GM18867 (cell line): ENCODE measurements around the gene EPHA6.

Experiments
- ATAC-seq: cut with Tn5 transposase; IDR thresholded peaks from one replicate; pipeline ENCODE4 v1.9.1; 2021; ENCODE audit warnings: mild to moderate bottlenecking, moderate library complexity; ENCODE audit not compliant: unreplicated experiment

EPHA6 gene

DNA sequence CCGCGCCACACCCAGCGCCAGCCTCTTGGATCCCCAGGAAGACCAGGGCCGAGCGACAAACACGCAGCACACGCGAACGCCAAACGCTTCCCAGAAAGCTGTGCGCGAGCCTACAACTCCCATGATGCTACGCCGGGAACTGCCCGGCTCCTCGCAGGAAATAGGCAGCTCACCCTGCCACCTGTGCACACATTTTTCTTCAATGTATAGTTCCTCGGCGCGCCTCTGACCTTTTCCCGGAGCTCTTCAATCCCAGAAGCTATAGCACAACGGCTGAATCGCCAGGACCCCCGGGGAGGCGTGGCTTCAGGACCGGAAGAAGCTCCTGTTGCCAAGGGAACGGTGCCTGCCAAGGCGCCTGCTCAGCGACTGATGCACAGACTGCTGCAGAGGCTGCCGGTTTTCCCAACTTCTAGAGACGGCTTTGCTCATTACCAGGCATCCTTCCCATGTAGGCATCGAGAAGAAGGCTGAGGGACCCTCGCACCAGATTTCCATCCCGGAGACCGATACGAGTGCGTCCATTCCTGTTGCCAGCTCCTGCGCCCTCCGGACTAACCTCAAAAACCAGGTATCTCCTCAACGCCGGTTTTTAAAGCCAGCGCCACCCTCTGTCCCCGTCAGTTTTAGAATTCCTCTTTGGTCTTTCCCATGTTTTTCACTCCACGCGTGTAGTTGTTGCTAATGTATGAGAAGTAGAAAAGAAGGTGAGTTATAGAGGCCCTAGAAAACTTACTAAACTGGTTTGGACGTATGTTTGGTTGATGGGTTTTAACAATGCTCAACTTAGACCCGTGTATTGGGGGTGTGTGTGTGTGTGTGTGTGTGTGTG is 950.2 kb downstream of the EPHA6 start, which contains the start of gene ARL6:
ARL6 (plus strand) TSS at position 352 of the 832 bp plus-strand sequence. CDS start 3,350 bp downstream, outside the sequence.
- ATAC-seq, result peak; percentile 96

DNA sequence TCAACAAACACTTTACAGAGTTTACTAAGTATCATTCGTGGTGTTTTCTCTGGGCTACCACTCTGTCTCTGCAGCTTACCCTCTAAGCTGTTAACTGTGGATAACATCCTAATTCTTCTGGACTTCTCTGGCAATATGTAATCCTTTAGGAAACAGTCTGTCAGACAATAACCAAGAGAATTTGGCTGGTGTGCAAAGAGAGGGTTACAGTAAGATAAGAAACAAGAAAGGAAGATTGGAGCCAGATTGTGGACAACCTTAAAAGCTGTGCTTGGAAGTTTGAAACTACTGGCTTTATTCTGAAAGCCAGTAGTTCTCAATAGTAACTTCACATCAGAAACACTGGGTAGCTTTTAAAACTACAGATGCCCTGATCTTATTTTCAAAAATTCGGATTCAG is 950.9 kb downstream of the EPHA6 start:
- ATAC-seq, result no peak

DNA sequence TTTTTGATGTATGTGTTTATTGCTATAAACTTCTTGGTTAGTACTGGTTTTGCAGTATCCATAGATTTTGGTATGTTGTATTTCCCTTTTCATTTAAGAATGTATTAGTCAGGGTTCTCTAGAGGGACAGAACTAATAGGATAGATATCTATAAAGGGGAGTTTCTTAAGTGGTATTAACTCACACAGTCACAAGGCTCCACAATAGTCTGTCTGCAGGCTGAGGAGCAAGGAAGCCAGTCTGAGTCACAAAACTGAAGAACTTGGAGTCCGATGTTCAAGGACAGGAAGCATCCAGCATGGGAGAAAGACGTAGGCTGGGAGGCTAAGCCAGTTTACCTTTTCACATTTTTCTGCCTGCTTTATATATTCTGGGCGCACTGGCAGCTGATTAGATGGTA is 958.5 kb downstream of the EPHA6 start:
- no peak for ATAC-seq

DNA sequence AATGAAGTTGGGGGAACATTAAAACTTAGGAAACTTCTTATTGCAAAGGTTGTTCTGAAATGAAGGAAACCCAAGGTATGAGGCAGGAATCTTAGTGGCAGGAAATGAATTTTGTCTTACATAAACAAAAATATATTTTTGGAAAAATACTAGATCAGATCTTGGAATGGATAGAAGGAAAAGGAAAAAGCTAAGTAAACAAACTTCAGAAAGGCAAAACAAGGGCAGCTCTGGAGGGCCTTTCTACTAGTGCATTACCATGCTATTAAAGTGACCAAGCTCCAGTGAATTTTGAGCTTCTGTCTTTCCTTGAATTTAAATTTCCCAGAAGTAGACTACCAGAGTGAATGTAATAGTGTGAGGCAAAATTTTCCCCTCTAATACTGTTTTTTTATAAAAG is 963.8 kb downstream of the EPHA6 start:
- no peak for ATAC-seq

DNA sequence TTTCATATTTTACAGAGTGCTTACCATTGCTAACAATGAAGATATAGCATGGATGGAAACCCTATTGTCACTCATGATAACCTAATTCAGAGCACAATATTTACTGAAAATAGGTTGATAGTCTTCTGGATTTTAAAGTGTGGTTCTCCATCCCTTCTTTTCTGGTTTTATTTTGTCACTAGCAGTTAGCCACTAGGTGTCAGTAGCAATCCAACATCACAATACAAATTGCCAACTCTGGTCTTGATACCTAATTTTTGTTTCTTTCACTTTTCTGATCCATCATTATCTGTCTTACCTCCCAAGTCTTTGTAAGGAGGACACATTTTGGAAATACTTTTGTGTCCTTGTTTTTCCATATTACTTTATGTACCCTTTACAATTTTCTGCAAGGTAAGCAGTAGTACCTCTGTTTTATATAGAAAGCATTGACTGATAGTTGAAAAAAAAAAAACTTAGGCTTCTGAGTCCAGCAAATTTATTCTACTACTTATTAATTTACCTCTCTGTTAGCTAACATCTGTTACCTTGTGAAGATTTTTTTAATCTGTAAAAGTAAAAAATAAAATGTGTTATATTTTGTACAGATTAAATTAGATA is 979.1 kb downstream of the EPHA6 start:
- peak; percentile 88 for ATAC-seq

DNA sequence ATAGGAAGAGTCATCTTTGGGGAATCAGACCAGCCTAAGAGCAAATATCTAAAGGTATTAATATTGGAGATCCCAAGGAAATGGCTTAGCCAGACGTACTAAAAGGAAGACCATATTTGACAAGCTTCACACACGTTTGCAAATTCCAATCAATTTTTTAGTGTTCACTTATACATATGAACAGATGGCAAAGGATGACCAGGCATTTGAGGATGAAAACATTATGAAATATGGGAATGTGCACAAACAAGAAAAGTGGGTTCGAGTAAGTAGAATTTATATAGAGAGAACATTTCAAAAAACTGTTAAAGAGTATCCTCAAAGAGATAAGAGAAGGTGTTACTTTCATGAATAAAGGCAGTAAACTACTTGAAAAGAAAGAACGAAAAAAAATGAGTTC is 981.6 kb downstream of the EPHA6 start:
- ATAC-seq, result no peak
